K562 (cell line): Measurements from ENCODE around the gene MOB1A. TPM values are rescaled to one million over a fixed set of nuclear protein-coding genes. Genes with fewer than 3 reads are reported as not detected.

Source experiments
- ARHGAP35 ChIP-seq: fragments of 450-650 bp; IDR thresholded peaks from 2 replicates; pipeline ENCODE4 v1.6.1; 2018; ENCODE audit not compliant: partially characterized antibody
- BACH1 ChIP-seq: fragments of 200-800 bp; sonication (Bioruptor generic); IDR thresholded peaks from 2 replicates; pipeline ENCODE4 v1.6.1; 2016; ENCODE audit warnings: missing genetic modification characterization, missing compliant biosample characterization
- BDP1 ChIP-seq: IDR thresholded peaks from 3 replicates; pipeline ENCODE4 v1.6.1; 2011; ENCODE audit not compliant: insufficient read length, insufficient read depth
- BMI1 ChIP-seq: fragments of 150-350 bp; IDR thresholded peaks from 2 replicates; pipeline ENCODE4 v1.6.1; 2014; ENCODE audit warnings: low read length
- CTBP1 ChIP-seq: fragments of 450-650 bp; IDR thresholded peaks from 2 replicates; pipeline ENCODE4 v1.6.1; 2016; ENCODE audit warnings: borderline replicate concordance
- HDAC1 ChIP-seq, 2 experiments: fragments of 450-650 bp; IDR thresholded peaks; 2 replicates each; pipeline ENCODE4 v1.6.1; 2016 to 2017; ENCODE audit warnings: inconsistent platforms in 1 of 2, mild to moderate bottlenecking in 1 of 2, moderate library complexity in 1 of 2
- LEF1 ChIP-seq: fragments of 450-650 bp; IDR thresholded peaks from 2 replicates; pipeline ENCODE4 v1.6.1; 2016; ENCODE audit warnings: mild to moderate bottlenecking
- MCM3 ChIP-seq: fragments of 450-650 bp; IDR thresholded peaks from 2 replicates; pipeline ENCODE4 v1.6.1; 2016
- MTA2 ChIP-seq: fragments of 450-650 bp; IDR thresholded peaks from 2 replicates; pipeline ENCODE4 v1.6.1; 2016; ENCODE audit warnings: low read depth
- NCOR1 ChIP-seq: fragments of 450-650 bp; IDR thresholded peaks from 2 replicates; pipeline ENCODE4 v1.6.1; 2016; ENCODE audit warnings: mild to moderate bottlenecking, moderate library complexity
- PHF8 ChIP-seq: fragments of 200-600 bp; sonication (generic); IDR thresholded peaks from 2 replicates; pipeline ENCODE4 v1.6.1; 2012; ENCODE audit warnings: mixed run types, mild to moderate bottlenecking, inconsistent platforms, low read length, moderate library complexity, borderline replicate concordance
- SMAD2 ChIP-seq: fragments of 150-350 bp; IDR thresholded peaks from 2 replicates; pipeline ENCODE4 v1.6.1; 2014; ENCODE audit warnings: low read depth, mild to moderate bottlenecking, low read length
- TEAD4 ChIP-seq, 2 experiments: sonication (generic) in 1 of 2; formaldehyde crosslinking in 1 of 2; IDR thresholded peaks; 2 replicates each; pipeline versions ENCODE4 v1.6.1 to v1.8.0; 2012 to 2022; ENCODE audit warnings: borderline replicate concordance in 1 of 2, inconsistent platforms in 1 of 2, low read length in 1 of 2, mild to moderate bottlenecking in 1 of 2, missing genetic modification reagents in 1 of 2
- TFAM ChIP-seq: fragments of 250-450 bp; sonication (Bioruptor Pico); conservative IDR thresholded peaks from 2 replicates; pipeline ENCODE4 v1.5.0; 2021; ENCODE audit warnings: mild to moderate bottlenecking, moderate library complexity
- TRIM24 ChIP-seq, 2 experiments: fragments of 450-650 bp; IDR thresholded peaks; 2 replicates each; pipeline ENCODE4 v1.6.1; 2016
- ZBTB2 ChIP-seq: fragments of 450-650 bp; IDR thresholded peaks from 2 replicates; pipeline ENCODE4 v1.6.1; 2016; ENCODE audit warnings: antibody characterized with exemption
- ZFX ChIP-seq: sonication (generic); formaldehyde crosslinking; IDR thresholded peaks from 2 replicates; pipeline ENCODE4 v1.8.0; 2022; ENCODE audit warnings: mild to moderate bottlenecking, missing genetic modification reagents, moderate library complexity
- ZNF175 ChIP-seq: fragments of 200-800 bp; sonication (Bioruptor generic); IDR thresholded peaks from 2 replicates; pipeline ENCODE4 v1.6.1; 2016; ENCODE audit warnings: low read depth, mild to moderate bottlenecking, missing genetic modification characterization, missing compliant biosample characterization
- ZNF263 ChIP-seq: sonication (generic); formaldehyde crosslinking; IDR thresholded peaks from 2 replicates; pipeline ENCODE4 v1.8.0; 2022; ENCODE audit warnings: mild to moderate bottlenecking, missing genetic modification reagents, borderline replicate concordance
- ZNF518B ChIP-seq: fragments of 250-450 bp; sonication (Bioruptor Pico); IDR thresholded peaks from 2 replicates; pipeline ENCODE4 v1.5.0; 2021; ENCODE audit warnings: mild to moderate bottlenecking, moderate library complexity
- ZNF592 ChIP-seq: fragments of 450-650 bp; IDR thresholded peaks from 2 replicates; pipeline ENCODE4 v1.6.1; 2017; ENCODE audit warnings: antibody characterized with exemption, mild to moderate bottlenecking
- ZZZ3 ChIP-seq: fragments of 450-650 bp; IDR thresholded peaks from 2 replicates; pipeline ENCODE4 v1.6.1; 2016; ENCODE audit warnings: antibody characterized with exemption, mild to moderate bottlenecking, moderate library complexity
- polyA plus RNA-seq, 8 experiments: library from polyadenylated mRNA; depleted of rRNA in 4 of 8; stranded (reverse) in 5 of 8; unstranded in 3 of 8; fragments of >200 nt; fragmentation: Nextera tagmentation in 2 of 8; fragmentation: Illumina TruSeq in 1 of 8; extraction: Ambion mirVana in 2 of 8; extraction: Trizol in 1 of 8; gene quantifications; 2 replicates each; pipeline versions ENCODE4 v1.2.1 to v1.2.3, GENCODE V29; 2011 to 2014; ENCODE audit warnings: inconsistent platforms in 1 of 8, missing spikeins in 1 of 8
- total RNA-seq, 7 experiments: library from RNA; depleted of rRNA in 6 of 7; stranded (reverse); fragments of >200 nt in 6 of 7; fragmentation: Illumina TruSeq in 2 of 7; extraction: Trizol in 2 of 7; gene quantifications; 2 replicates each; pipeline versions ENCODE4 v1.2.1 to v1.2.3, GENCODE V29; 2011 to 2021; ENCODE audit warnings: low replicate concordance in 1 of 7

The MOB1A gene
- total and polyA plus RNA-seq, 9 of the 15 experiments (the other 6 are each of a cell fraction or from before 2014, with no cell fraction given), result 24.8 to 100 (median 60.2) TPM

- no peak for TF ChIP-seq TFAM (CRISPR knock-in tag)
- TF ChIP-seq MCM3, result no peak
- TF ChIP-seq CTBP1, result peak; percentile 55
- TF ChIP-seq NCOR1, result peak; percentile 61
- TF ChIP-seq ZBTB2, result peak; percentile 57; the same call in 1 of the 2 replicates
- no peak for TF ChIP-seq ZNF518B (CRISPR knock-in tag)
- peak in 1 of 2 experiments; percentile 81; a peak in 2 of 4 replicates for TF ChIP-seq HDAC1 (IDR thresholded peaks at IDR 0.05)
- peak; percentile 73 for TF ChIP-seq ZNF592
- TF ChIP-seq BACH1 (tag), result 0 out of 2 replicates have a peak, but pooled peaks have one; percentile 26
- no peak for TF ChIP-seq ZZZ3
- TF ChIP-seq ZNF175 (CRISPR knock-in tag), result 0 out of 2 replicates have a peak, but pooled peaks have one; percentile 60
- peak; percentile 34; the same call in 1 of the 2 replicates for TF ChIP-seq MTA2
- TF ChIP-seq ARHGAP35, result no peak
- TF ChIP-seq ZNF263 (CRISPR knock-in tag), result 0 out of 2 replicates have a peak, but pooled peaks have one; percentile 23
- peak; percentile 55; the same call in 1 of the 2 replicates for TF ChIP-seq ZFX
- peak; percentile 43 to 65; a peak in 3 of 4 replicates for TF ChIP-seq TRIM24 (IDR thresholded peaks at IDR 0.05)
- no peak for TF ChIP-seq BMI1
- peak; percentile 43; the same call in 1 of the 2 replicates for TF ChIP-seq PHF8
- TF ChIP-seq TEAD4 (IDR thresholded peaks at IDR 0.05; ENCODE audit: low read length), result peak; percentile 79
- no peak for TF ChIP-seq TEAD4 (CRISPR knock-in tag; IDR thresholded peaks at IDR 0.05; ENCODE audit: borderline replicate concordance)
- TF ChIP-seq LEF1, result peak; percentile 74
- no peak for TF ChIP-seq BDP1
- no peak for TF ChIP-seq SMAD2
Observed at GRCh38 chr2:74186038-74186437, 7.4 kb upstream of the MOB1A start (continued).
